Measurements from ENCODE around the gene EMP1.

- TF ChIP-seq CTCF (IDR thresholded peaks at IDR 0.05) (no peak), POLR2A (IDR thresholded peaks at IDR 0.05) (no peak)
Measured at GRCh38 chr12:13189264-13189663, 7.3 kb upstream of the EMP1 start.

Data from ovary (tissue), 3 donors.